Keratinocyte (primary cell): Measurements from ENCODE around the gene JAKMIP1.

Experiments used
- CTCF ChIP-seq, 3 experiments: IDR thresholded peaks in 1 of 3; conservative IDR thresholded peaks in 1 of 3; optimal IDR thresholded peaks in 1 of 3; 2 replicates in 2 of 3; 3 replicates in 1 of 3; pipeline versions ENCODE3 to v1.5.1; 2011; ENCODE audit warnings: low read length in 3 of 3, mild to moderate bottlenecking in 3 of 3, moderate library complexity in 2 of 3, control low read depth in 1 of 3, inconsistent platforms in 1 of 3; ENCODE audit not compliant: insufficient read depth in 2 of 3; ENCODE audit errors: extremely low read depth in 1 of 3
- EZH2 ChIP-seq: IDR thresholded peaks from one replicate; pipeline ENCODE4 v1.6.1; 2012; ENCODE audit warnings: inconsistent platforms, mild to moderate bottlenecking, low read length, moderate library complexity

- no peak for TF ChIP-seq CTCF (optimal IDR thresholded peaks at IDR 0.05 in 1 of 3, IDR thresholded peaks at IDR 0.05 in 1 of 3, conservative IDR thresholded peaks at IDR 0.05 in 1 of 3; ENCODE audit: extremely low read depth in 1 of 3, insufficient read depth in 2 of 3, low read length in 3 of 3)
- TF ChIP-seq EZH2: no peak
These were observed 76.4 kb downstream of the JAKMIP1 start for GRCh38 chr4:6123976-6124375.
